ENCODE data around the gene ONECUT3. TPM values are rescaled to one million over a fixed set of nuclear protein-coding genes. Genes with fewer than 3 reads are reported as not detected.
"Not testable (repeated sequence)": the region's sequence is repeated elsewhere in the genome, so short reads cannot be mapped to it uniquely, and the experiment has no call there.

The ONECUT3 gene
- under 1 TPM in 1 of 2 donors, not detected in 1; 0.42 TPM for total RNA-seq

- ATAC-seq (ENCODE audit: insufficient number of reproducible peaks, low FRiP score, low read depth) (no peak), DNase-seq (ENCODE audit: low spot score) (no peak)
- no peak for TF ChIP-seq CTCF (IDR thresholded peaks at IDR 0.05)
- H3K36me3 ChIP-seq = no peaks in the 10 kb centered on the region
- H3K4me3 ChIP-seq = no peak within 1 kb of the TSS
- H3K27ac ChIP-seq = no peak within 1 kb of the TSS
- H3K9me3 ChIP-seq = no peaks in the 10 kb centered on the region
- peaks cover 13 to 35% of the 10 kb centered on the region in 2 donors for H3K4me1 ChIP-seq (ENCODE audit: control insufficient read depth in 1 of 2, low read depth in 2 of 2)
- peaks cover 19% of the 10 kb centered on the region for H3K27me3 ChIP-seq (replicated peaks; ENCODE audit: insufficient read depth)
Observed at GRCh38 chr19:1752757-1753728, at the start of gene ONECUT3. ONECUT3 (plus strand) TSS chr19:1753506; CDS start chr19:1753663, 157 bp downstream.

- Histone ChIP-seq H3K36me3 (no peaks in the 10 kb centered on the region), H3K4me1 (ENCODE audit: control insufficient read depth in 1 of 2, low read depth in 2 of 2) (no peaks in the 10 kb centered on the region), H3K27me3 (replicated peaks; ENCODE audit: insufficient read depth) (no peaks in the 10 kb centered on the region), H3K9me3 (no peaks in the 10 kb centered on the region), H3K27ac (no peak overlapping the region), H3K4me3 (no peak overlapping the region)
- DNase-seq (ENCODE audit: low spot score) (no peak), ATAC-seq (ENCODE audit: insufficient number of reproducible peaks, low FRiP score, low read depth) (no peak)
- TF ChIP-seq CTCF (IDR thresholded peaks at IDR 0.05) = no peak
Observed at GRCh38 chr19:1704339-1704738, 49.0 kb upstream of the ONECUT3 start.

GRCh38 chr19:1705367-1705766 lies 47.9 kb upstream of the ONECUT3 start:
- H3K27me3 ChIP-seq (replicated peaks; ENCODE audit: insufficient read depth) = peaks cover 4% of the 10 kb centered on the region
- no peak overlapping the region for H3K27ac ChIP-seq
- no peak for ATAC-seq (ENCODE audit: insufficient number of reproducible peaks, low FRiP score, low read depth)
- H3K4me3 ChIP-seq = no peak overlapping the region
- no peaks in the 10 kb centered on the region for H3K9me3 ChIP-seq
- no peaks in the 10 kb centered on the region for H3K36me3 ChIP-seq
- no peak for DNase-seq (ENCODE audit: low spot score)
- no peak for TF ChIP-seq CTCF (IDR thresholded peaks at IDR 0.05)
- no peaks in the 10 kb centered on the region for H3K4me1 ChIP-seq (ENCODE audit: control insufficient read depth in 1 of 2, low read depth in 2 of 2)

- H3K9me3 ChIP-seq; H3K36me3 ChIP-seq; H3K4me1 ChIP-seq (ENCODE audit: control insufficient read depth in 1 of 2, low read depth in 2 of 2); ATAC-seq (ENCODE audit: insufficient number of reproducible peaks, low FRiP score, low read depth); H3K27ac ChIP-seq; DNase-seq (ENCODE audit: low spot score); H3K4me3 ChIP-seq; H3K27me3 ChIP-seq (replicated peaks; ENCODE audit: insufficient read depth): not testable (repeated sequence)
Observed at GRCh38 chr19:1706646-1707045, 46.7 kb upstream of the ONECUT3 start.

GRCh38 chr19:1707240-1707639 lies 46.1 kb upstream of the ONECUT3 start:
- Histone ChIP-seq H3K9me3 (no peaks in the 10 kb centered on the region), H3K27me3 (replicated peaks; ENCODE audit: insufficient read depth) (peaks cover 4% of the 10 kb centered on the region), H3K36me3 (no peaks in the 10 kb centered on the region), H3K4me1 (ENCODE audit: control insufficient read depth in 1 of 2, low read depth in 2 of 2) (no peaks in the 10 kb centered on the region), H3K4me3 (no peak overlapping the region), H3K27ac (no peak overlapping the region)
- no peak for ATAC-seq (ENCODE audit: insufficient number of reproducible peaks, low FRiP score, low read depth)
- no peak for DNase-seq (ENCODE audit: low spot score)
- no peak for TF ChIP-seq CTCF (IDR thresholded peaks at IDR 0.05)
